Stimulated activated CD8-positive, alpha-beta memory T cell treated with anti-CD3 and anti-CD28 coated beads, Interleukin-7, amount 100 ng/mL, for 1 hour (primary cell): ENCODE results near the gene SLC39A7.

Experiments
- DNase-seq, 2 donors: peaks; one replicate each; pipeline ENCODE4 v3.0.0-alpha.2; 2020; ENCODE audit warnings: low read depth in 2 of 2

The SLC39A7 gene

DNA sequence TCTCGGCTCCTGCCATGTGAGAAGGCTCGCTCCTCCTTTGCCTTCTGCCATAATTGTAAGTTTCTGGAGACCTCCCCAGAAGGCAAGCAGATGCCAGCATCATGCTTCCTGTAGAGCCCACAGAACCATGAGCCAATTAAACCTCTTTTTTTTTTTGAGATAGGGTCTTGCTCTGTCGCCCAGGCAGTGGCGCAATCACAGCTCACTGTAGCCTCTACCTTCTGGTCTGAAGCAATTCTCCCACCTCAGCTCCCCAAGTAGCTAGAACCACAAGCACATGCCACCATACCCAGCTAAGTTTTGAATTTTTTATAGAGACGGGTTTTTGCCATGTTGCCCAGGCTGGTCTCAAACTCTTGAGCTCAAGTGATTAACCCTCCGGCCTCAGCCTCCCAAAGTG is 36.2 kb downstream of the SLC39A7 start:
- no peak for DNase-seq

DNA sequence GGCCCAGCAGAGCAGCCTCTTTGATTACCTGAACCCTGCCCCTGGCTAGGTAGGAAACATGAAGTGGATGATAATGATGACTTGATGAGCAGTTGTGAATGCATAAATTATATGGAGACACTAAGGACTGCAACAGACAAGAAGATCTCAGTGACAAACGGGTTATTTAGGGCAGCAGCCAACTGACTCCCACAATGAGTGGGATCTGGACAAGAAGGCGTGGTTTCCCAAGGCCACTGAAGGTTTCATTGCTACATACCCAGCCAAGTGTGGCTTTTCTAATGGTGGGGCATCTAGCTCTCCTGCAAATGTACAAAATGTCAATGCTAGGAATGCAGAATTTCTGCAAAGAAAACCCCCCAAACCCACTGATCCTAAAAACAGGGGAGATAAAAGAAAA is 37.1 kb downstream of the SLC39A7 start:
- no peak for DNase-seq

DNA sequence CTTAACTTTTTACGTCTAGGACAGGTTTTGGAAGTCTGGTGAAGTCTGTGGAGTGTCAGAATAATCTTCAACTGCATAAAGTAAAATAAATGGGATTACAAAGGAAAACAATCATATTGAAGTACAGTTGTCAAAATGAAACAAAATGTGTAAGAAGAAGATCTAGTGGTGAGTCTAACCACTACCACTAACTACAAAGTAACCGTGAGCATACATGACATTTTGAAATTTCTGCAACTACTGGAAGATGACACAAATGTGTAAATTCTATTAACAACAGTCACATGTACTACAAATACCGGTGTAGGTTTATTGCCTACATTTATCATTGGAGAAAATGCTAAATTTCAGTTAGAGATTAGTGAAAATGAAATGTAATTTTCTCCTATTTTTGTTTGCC is 41.3 kb downstream of the SLC39A7 start:
- no peak for DNase-seq

DNA sequence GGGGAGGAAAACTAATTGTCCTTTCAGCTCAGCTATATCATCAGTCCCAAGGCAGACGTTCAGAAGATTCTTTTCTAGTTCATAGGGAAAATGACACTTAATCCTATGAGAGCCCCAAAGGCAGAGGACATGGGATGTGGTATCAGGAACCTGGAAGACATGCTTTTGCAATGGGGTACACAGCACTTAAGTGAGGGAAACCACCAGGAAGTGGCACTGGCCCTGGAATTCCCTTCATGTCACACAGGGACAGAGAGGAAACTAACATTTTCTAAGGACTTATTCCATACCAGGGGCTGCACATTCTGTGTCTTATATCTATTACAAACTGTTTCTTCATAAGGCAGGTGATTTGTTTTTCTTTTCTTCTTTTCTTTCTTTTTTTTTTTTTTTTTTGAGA is 42.8 kb downstream of the SLC39A7 start:
- DNase-seq, result no peak

DNA sequence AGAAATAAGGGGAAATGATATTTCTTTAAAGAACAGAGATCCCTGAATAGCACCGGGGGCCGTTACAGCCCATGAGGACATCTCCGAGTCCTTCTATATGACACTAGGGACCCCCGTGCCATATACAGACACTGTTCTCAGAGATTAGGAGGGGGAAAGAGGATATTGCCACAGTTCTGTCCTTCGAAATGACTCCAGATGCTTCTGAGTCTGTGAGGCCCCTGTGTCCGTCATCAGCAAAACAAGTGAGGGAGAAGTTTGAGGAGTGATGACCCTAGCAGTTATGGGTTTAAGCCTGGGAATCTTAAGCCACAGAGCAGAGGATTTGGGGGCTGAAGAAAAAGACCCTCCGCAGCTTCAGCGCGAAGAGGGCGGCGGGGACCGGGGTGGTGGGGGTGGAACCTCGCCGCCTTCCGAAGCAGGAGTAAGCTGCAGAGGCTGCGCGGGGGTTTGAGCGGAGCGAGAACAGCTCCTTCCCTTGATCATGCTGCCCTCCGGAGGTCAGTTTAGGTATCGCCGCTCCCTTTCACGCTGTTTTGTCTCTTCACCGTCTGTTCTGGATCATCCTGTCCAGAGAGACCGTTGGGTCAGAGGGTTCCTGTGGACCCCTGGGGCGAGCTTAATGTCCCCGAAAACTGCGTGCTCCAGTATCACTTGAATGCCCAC is 47.4 kb downstream of the SLC39A7 start:
- peak; percentile 86 to 91 for DNase-seq

DNA sequence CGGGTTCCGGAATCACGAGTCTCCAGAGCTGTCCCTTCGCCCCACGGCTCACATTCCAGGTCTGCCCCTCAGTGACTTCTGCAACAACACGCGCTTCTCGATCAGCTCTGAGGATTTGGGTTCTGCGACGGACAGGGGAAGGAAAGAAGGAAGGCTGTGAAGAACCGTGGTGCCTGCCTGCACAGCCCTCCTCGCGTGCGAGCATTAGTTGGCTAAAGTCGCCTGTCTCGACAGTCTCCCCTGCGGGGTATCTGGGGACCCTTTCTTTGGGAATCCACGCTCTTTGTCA is 47.9 kb downstream of the SLC39A7 start:
- DNase-seq, result peak in 1 of 2 donors; percentile 9

DNA sequence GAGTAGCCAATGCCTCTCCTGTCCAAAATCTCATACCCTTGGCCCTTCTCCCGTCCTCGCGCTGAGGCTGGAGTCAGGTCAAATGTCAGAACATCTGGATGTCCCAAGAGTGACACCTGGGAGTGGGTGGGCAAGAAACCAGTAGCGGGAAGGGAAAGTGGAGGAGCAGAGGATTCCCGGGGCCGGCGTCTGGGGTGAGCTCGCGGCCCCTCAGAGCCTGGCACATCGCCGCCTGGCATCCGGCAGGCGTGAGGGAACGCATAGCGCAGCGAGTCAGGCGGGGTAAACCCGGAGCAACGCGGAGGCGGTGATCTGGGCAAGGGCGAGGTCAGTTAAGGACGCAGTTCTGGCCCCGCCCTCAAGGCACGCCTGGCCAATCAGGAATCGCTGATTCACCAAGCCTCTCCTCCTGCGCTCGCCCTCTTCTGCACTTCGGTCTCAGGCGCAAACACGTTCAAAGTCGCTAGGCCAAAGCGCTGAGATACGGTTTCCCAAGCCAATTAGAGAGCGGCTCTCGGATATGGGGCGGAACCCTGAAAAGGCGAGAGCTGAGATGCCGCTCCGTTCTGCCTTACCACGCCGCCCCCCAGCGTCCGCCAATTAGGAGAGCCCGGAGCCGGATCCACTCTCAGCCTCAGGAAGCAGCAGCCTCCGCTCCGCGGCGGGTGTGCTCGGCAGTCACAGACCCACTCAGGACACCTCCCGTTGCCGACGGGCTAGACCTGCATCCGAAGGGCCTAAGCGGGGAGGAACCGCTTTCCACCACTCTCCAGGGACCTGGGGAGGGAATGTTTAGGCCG is 48.5 kb downstream of the SLC39A7 start:
- peak; percentile 85 to 90 for DNase-seq

DNA sequence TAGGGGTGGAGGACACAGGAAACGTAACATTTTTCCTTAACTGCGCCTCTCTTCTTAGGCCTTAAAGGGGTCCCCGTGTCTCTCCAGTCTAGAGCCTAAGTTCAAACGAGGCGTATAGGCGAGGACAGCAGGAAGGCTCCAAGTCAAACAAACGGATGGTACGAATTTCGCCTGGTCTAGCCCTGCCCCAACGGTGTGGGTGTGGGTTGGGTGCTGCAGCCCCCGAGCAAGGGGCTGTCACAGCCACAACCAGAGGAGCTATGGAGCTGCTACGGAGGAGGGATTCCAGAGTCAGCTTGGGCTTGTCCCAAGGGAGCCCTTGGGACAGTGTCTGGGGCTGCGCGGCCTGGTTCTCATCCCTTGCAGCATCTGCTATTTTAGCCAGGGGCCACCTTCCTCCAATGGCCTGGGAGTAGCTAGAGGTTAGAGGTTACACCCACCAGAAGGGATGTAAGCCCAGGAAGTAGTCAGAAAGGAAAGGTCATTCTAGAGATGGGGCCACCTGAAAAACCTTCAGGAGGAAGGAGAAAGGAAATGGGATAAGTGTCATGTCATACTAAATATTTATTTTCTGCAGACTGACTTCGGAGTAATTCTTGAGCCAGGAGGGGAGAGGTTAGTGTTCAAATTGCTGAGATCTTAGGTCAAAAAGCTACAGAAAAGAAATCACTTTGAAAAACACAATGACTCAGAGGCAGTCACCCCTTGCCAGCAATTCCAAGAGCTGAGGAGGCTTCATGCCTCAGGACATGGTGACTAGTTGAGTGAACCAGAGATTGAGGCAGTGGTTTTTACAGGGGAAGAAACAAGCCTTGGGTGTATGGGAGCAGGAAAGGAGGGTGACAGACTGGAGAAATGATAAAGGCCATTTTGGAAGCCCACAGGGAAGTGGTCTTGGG is 49.3 kb downstream of the SLC39A7 start:
- no peak for DNase-seq

DNA sequence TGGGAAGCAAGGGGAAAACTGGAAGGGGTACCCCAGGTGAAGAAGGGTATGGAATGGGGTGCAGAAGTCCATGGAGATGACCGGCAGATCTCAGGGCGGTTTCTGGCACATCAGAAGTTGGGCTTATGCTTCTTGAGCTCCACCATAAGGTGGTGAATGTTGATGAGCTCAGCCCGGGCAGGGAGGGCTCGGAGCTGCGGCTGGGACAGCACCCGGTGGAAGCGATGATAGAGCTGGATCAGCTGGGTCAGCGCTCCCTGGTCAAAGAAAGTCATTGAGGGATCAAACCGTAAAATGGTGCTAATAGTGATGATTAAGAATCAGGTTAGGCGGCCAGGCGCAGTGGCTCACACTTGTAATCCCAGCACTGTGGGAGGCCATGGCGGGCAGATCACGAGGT is 50.1 kb downstream of the SLC39A7 start:
- DNase-seq, result no peak

DNA sequence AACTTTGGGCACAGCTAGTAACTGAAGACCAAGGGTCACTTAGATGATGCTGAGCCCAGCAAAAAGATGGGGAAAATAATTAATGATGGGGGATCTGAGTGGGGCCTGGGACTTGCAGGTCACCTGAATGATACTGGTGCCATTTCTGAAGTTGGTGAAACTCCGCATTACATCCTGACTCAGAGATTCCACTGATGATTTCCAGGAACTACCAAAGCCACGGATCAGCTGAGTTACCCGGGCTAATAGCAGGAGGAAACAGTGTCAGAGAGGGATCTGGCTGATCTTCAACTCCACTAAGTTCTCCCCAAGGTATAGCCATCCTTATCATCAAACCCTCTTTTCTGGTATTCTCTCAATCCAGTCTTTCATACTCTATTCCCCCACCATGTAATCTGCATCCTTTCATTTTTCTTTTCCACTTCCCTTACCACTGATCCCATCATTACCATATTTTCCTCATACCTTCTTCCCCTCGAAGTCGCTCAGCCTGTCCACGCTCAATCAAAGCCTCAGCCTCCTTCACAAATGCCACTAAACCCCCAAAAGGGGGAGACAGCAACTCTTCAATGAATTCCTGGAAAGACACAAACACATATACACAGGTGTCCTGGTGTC is 50.8 kb downstream of the SLC39A7 start:
- DNase-seq, result no peak

DNA sequence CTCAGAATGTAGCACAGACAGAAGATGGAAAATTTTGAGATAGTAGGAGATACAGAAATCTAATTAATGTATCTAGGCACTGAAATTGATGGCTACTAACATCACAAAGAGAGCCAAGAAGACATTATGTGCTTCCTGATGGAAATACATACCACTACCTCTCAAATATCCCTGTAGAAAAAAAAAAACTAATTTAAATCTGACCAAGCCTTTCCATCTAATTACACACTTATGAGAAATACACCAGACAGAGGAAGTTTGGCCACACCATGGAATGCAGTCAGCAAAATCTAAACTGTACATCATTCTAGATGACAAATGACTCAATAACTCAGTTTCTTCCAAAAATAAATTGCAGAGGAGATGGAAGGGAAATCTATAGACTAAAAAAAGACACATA is 52.1 kb downstream of the SLC39A7 start:
- DNase-seq, result no peak
